Measurements from ENCODE around the gene GLRX. TPM values are rescaled to one million over a fixed set of nuclear protein-coding genes. Genes with fewer than 3 reads are reported as not detected.
"Not testable (repeated sequence)": the region's sequence is repeated elsewhere in the genome, so short reads cannot be mapped to it uniquely, and the experiment has no call there.

The GLRX gene
- total RNA-seq, result 3.2 TPM

- ATAC-seq, result peak; percentile 51
These were observed at the start of gene GLRX for GRCh38 chr5:95822542-95823181. Gene GLRX, minus strand, starts transcription at chr5:95822726. Its CDS starts 64 bp downstream, at chr5:95822662.

GRCh38 chr5:95871146-95871806 lies 48.8 kb upstream of the GLRX start:
- no peak for ATAC-seq

GRCh38 chr5:95870105-95870672 lies 47.7 kb upstream of the GLRX start:
- ATAC-seq, result peak; percentile 37

- ATAC-seq, result not testable (repeated sequence)
These were observed 46.8 kb upstream of the GLRX start for GRCh38 chr5:95869173-95869855.

- no peak for ATAC-seq
These were observed 45.6 kb upstream of the GLRX start for GRCh38 chr5:95868136-95868535.

GRCh38 chr5:95866435-95867040 lies 44.0 kb upstream of the GLRX start:
- ATAC-seq, result no peak

- peak; percentile 46 for ATAC-seq
These were observed 42.5 kb upstream of the GLRX start for GRCh38 chr5:95864944-95865504.

GRCh38 chr5:95864456-95864855 lies 41.9 kb upstream of the GLRX start:
- no peak for ATAC-seq

GRCh38 chr5:95863383-95863757 lies 40.8 kb upstream of the GLRX start:
- ATAC-seq, result no peak

GRCh38 chr5:95862671-95863382 lies 40.3 kb upstream of the GLRX start:
- no peak for ATAC-seq

- peak; percentile 22 for ATAC-seq
These were observed 39.5 kb upstream of the GLRX start for GRCh38 chr5:95861864-95862561.

- no peak for ATAC-seq
These were observed 38.8 kb upstream of the GLRX start for GRCh38 chr5:95861221-95861863.

- ATAC-seq, result no peak
These were observed 37.1 kb upstream of the GLRX start for GRCh38 chr5:95859661-95860060.

GRCh38 chr5:95858661-95859595 lies 36.4 kb upstream of the GLRX start:
- peak; percentile 85 for ATAC-seq

- ATAC-seq, result peak; percentile 79
These were observed 35.5 kb upstream of the GLRX start for GRCh38 chr5:95858023-95858461.

- ATAC-seq, result peak; percentile 14
These were observed 34.8 kb upstream of the GLRX start for GRCh38 chr5:95857185-95857945.

- ATAC-seq, result no peak
These were observed 34.0 kb upstream of the GLRX start for GRCh38 chr5:95856501-95856981.

- no peak for ATAC-seq
These were observed 31.0 kb upstream of the GLRX start for GRCh38 chr5:95853490-95853889.

- ATAC-seq, result no peak
These were observed 30.0 kb upstream of the GLRX start for GRCh38 chr5:95852567-95852966.

All from esophagus mucosa (tissue), 1 donor.